HAP-1 (cell line): ENCODE results near the gene GOLGA6L2.
"Not testable (repeated sequence)": the region's sequence is repeated elsewhere in the genome, so short reads cannot be mapped to it uniquely, and the experiment has no call there.

Experiments used
- DNase-seq, 2 experiments: peaks; one replicate each; pipeline ENCODE4 v3.0.0-alpha.2; 2016 to 2020; ENCODE audit warnings: low spot score in 2 of 2
- H3K27me3 ChIP-seq: fragments of 250-450 bp; sonication (Bioruptor Pico); 2 replicates; pipeline ENCODE4 v1.5.1; 2020; ENCODE audit warnings: low read depth, mild to moderate bottlenecking, moderate library complexity
- H3K36me3 ChIP-seq: fragments of 250-450 bp; sonication (Bioruptor Pico); replicated peaks from 2 replicates; pipeline ENCODE4 v1.5.1; 2020; ENCODE audit warnings: mild to moderate bottlenecking
- H3K4me1 ChIP-seq: fragments of 250-450 bp; sonication (Bioruptor Pico); 2 replicates; pipeline ENCODE4 v1.5.1; 2020; ENCODE audit warnings: mild to moderate bottlenecking
- H3K4me3 ChIP-seq: fragments of 250-450 bp; sonication (Bioruptor Pico); 2 replicates; pipeline ENCODE4 v1.5.1; 2020; ENCODE audit warnings: mild to moderate bottlenecking, moderate library complexity
- H3K9me3 ChIP-seq: fragments of 250-450 bp; sonication (Bioruptor Pico); 2 replicates; pipeline ENCODE4 v1.5.1; 2020; ENCODE audit warnings: mild to moderate bottlenecking, moderate library complexity
- in situ Hi-C: fragments of 300-500 bp; cut with MboI; formaldehyde crosslinking; loops from 3 replicates; pipeline ENCODE4 v1.14.3; 2020; ENCODE audit warnings: low sequenced_read_pairs, inconsistent platforms, mixed read lengths

GOLGA6L2 gene

DNA sequence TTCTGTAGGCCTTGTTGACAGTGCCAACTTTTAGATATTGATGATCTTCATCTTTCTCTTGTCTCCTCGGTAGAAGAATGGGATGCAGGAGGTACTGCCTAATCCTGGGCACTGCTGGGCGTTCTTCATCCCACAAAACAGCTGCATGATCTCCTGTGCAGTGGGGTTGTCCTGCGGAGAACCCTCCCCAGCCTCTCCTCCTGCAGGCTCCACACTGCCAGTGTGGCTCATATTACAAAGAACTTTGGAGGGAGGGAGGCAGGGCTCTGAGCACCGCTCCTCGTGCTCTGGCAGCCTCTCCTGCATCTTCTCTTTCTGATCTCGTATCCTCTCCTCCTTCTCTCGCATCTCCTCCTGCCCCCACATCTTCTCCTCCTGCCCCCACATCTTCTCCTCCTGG, 7.5 kb downstream of the GOLGA6L2 start:
- no peaks in the 10 kb centered on the region for H3K27me3 ChIP-seq
- no peaks in the 10 kb centered on the region for H3K9me3 ChIP-seq
- H3K36me3 ChIP-seq: no peaks in the 10 kb centered on the region
- no peaks in the 10 kb centered on the region for H3K4me1 ChIP-seq
- DNase-seq: no peak
- H3K4me3 ChIP-seq: no peak overlapping the region
- in situ Hi-C loops: no loop called here

DNA sequence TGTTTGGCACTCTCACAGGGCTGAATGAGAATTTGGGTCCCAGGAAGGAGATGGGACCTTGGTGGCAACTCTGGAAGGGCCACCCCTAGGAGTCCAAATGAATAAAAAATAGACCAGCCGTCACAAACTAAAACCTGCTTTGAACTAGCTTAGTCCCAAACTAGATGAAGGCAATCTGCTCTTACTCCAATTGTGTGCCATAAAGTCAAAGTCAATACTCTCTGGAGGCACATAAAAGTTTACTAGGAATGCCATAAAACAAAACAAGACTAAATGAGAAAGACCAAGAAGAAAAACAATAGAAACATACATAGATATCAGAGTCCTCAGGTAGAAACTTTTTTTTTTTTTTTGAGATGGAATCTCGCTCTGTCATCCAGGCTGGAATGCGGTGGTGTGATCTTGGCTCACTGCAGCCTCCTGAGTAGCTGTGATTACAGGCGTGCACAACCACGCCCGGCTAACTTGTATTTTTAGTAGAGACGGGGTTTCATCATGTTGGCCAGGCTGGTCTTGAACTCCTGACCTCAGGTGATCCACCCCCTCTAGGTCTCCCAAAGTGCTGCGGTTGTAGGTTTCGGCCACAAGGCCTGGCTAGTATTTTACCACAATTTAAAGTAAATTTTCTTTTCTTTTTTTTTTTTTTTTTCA, 8.1 kb downstream of the GOLGA6L2 start:
- H3K4me3 ChIP-seq: no peak overlapping the region
- H3K9me3 ChIP-seq: no peaks in the 10 kb centered on the region
- DNase-seq: no peak
- H3K27me3 ChIP-seq: no peaks in the 10 kb centered on the region
- H3K4me1 ChIP-seq: no peaks in the 10 kb centered on the region
- no peaks in the 10 kb centered on the region for H3K36me3 ChIP-seq
- in situ Hi-C loops: no loop called here

DNA sequence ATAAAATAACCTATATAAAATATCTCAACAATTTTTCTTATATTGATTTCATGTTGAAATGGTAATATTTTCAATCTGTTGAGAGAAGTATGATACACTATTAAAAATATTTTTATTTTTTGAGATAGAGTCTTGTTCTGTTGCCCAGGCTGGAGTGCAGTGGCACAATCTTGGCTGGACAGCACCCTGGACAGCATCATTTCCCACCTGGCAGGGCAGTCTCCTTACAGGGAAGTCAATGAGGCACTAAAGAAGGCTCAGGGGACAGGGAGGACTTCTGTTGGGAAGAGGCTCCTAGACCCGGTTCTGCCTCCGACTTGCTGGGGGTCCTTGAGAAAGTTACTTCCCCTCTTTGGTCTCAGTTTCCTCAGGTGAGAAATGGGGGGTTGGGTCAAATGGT, 9.4 kb downstream of the GOLGA6L2 start:
- Histone ChIP-seq H3K9me3 (no peaks in the 10 kb centered on the region), H3K4me1 (no peaks in the 10 kb centered on the region), H3K4me3 (no peak overlapping the region), H3K27me3 (no peaks in the 10 kb centered on the region), H3K36me3 (no peaks in the 10 kb centered on the region)
- DNase-seq: no peak
- in situ Hi-C loops: no loop called here

DNA sequence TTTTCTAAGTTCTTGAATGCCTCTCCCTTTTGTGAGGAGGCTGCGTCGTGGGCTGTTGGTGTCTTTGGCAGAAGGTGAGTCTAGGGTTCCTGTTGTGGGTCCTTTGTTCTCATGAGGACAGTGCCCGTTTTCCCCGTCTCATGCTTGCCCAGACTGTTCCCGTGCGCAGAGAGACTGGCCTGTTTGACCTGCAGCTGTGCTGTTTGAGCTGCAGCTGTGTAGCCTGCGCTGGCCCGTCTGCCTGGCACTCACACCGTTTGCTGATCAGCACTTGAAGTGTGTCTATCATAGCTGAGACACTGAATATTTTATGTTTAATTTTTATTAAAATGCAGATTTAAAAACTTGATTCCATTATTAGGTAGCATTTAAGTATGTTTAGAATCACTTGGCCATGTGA, 9.9 kb downstream of the GOLGA6L2 start:
- DNase-seq: no peak
- Histone ChIP-seq H3K36me3 (no peaks in the 10 kb centered on the region), H3K4me3 (no peak overlapping the region), H3K9me3 (no peaks in the 10 kb centered on the region), H3K4me1 (no peaks in the 10 kb centered on the region), H3K27me3 (no peaks in the 10 kb centered on the region)
- in situ Hi-C loops: no loop called here

DNA sequence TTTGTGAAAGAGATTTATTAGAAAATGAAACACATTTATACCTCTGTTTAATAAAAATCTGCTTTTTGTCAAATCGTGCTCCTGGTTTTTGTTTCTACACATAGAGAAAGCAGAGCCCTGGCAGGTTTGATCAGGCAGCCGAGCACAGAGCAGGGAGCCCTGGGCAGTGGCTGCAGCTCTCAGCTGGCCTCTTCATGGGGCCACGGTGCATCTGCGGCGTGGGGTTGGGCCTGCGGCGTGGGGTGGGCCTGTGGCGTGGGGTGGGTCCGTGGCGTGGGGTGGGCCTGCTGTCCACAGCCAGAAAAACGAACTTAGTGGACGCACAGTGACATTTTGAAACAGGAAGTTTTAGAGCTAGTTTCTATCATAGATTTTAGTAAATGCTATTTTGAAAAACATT, 10.6 kb downstream of the GOLGA6L2 start:
- H3K27me3 ChIP-seq: no peaks in the 10 kb centered on the region
- no peak overlapping the region for H3K4me3 ChIP-seq
- in situ Hi-C loops: no loop called here
- no peaks in the 10 kb centered on the region for H3K9me3 ChIP-seq
- H3K4me1 ChIP-seq: no peaks in the 10 kb centered on the region
- DNase-seq: no peak
- no peaks in the 10 kb centered on the region for H3K36me3 ChIP-seq

DNA sequence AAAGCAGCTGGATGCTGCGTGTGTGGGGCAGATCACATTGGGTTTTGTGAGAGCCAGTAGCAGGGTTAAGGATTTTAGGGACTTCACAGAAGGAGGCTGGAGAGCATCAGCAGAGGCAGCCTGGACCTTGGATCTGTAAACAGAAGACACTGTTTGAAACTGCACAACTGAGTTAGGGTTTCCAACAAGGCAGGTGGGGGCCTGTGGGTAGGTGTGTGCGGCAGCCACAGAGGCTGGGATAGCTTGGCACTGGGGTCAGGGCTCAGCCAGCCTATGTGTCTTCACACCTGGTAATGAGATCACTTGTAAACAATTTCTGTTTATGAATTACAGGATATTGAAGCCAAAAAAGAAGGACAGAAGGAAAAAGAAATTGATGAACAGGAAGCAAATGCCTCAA, 12.3 kb downstream of the GOLGA6L2 start:
- H3K9me3 ChIP-seq, H3K4me1 ChIP-seq, H3K4me3 ChIP-seq, H3K36me3 ChIP-seq, H3K27me3 ChIP-seq, in situ Hi-C loops, DNase-seq: not testable (repeated sequence)

DNA sequence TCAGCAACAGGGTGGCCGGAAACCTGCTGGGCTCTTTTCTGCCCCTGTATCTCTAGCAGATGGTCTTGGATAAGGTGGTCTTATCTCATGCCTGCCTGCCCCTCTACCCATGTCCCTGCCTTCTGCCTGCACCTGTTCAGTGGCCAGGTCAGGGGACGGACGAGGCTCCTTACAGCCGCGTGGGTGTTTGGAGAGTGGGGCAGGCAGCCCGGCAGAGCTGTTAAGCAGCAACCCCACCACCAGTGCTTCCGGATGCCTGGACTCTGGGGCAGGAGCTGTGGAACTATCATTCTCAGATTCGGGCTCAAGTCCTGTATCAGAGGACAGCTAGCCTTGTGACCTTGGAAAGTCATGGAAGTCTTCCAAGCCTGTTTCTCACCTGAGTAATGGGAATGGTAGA, 21.7 kb downstream of the GOLGA6L2 start:
- H3K27me3 ChIP-seq, in situ Hi-C loops, H3K36me3 ChIP-seq, H3K4me1 ChIP-seq, DNase-seq, H3K4me3 ChIP-seq, H3K9me3 ChIP-seq: not testable (repeated sequence)

DNA sequence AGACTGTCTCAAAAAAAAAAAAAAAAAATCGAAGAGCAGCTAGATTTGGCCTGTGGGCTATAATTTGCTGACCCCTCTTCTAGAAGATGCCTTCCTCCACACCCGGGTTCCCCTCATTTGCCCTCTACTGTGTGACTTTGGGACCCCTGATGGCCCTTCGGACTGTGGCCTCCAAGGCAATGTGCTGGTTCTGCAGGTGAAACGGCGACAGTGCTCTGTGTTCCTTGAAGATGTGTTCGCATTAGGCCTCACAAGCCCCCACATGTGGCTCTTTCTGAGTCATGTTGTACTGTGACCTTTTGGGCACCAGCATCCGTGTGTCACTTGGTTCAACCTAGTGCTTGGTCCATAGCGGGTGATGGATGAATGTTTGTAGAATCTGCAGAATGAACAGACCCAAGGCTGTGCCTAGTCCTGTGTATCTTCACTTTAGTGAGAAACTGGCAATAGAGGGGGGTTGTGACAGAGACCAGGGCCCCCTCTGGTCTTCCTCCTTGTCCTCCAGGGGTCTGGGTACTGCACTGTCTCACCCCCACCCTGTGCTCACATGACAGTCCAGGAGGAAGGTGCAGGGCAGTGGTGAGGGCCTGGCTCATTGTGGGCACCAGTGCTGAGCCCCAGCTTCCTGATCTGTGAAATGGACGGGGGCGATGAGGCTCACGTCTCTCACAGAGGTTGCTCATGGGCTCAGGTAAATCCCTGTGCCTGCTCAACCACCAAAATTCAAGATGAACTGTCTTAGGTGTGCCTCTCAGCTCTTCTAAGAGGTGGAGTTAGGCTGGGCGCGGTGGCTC, 22.7 kb downstream of the GOLGA6L2 start:
- DNase-seq: no peak
- H3K36me3 ChIP-seq: no peaks in the 10 kb centered on the region
- in situ Hi-C loops: no loop called here
- no peaks in the 10 kb centered on the region for H3K27me3 ChIP-seq
- no peaks in the 10 kb centered on the region for H3K4me1 ChIP-seq
- H3K4me3 ChIP-seq: no peak overlapping the region
- no peaks in the 10 kb centered on the region for H3K9me3 ChIP-seq

DNA sequence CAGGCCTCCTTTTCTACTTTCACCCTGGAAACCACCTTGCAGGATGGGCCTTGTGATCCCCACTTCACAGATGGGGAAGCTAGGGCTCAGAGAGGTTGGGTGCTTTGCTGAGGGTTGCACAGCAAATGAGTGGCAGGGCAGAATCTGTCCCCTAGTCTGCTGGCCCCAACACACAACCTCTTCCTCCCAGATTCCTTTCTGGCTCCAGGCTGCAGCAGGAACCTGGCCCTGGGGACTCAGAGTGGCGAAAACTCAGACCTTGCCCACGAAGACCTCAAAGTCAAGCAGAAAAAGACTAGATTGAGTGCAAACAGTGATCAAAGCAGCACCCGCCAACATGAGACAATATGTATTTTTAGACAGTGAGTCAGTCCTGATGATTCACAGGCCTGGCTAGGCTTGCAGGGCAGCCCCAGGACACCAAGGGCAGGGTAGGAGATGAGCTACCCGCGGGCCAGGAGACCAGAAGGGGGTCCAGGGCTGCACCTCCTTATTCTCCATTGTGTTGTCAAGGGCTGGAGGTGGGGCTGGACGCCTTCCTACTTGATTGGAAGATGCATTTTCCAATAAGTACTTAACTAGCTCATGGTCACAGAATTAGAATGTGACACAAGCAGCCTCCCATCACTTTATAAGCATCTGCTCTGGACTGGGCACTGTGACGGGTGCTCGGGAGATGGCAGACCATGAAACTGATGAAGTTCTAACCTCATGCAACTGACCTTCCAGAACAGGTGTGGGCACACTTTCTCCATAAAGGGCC, 23.9 kb downstream of the GOLGA6L2 start:
- Histone ChIP-seq H3K36me3 (no peaks in the 10 kb centered on the region), H3K27me3 (no peaks in the 10 kb centered on the region), H3K4me1 (no peaks in the 10 kb centered on the region), H3K9me3 (no peaks in the 10 kb centered on the region), H3K4me3 (no peak overlapping the region)
- in situ Hi-C loops: no loop called here
- DNase-seq: no peak

DNA sequence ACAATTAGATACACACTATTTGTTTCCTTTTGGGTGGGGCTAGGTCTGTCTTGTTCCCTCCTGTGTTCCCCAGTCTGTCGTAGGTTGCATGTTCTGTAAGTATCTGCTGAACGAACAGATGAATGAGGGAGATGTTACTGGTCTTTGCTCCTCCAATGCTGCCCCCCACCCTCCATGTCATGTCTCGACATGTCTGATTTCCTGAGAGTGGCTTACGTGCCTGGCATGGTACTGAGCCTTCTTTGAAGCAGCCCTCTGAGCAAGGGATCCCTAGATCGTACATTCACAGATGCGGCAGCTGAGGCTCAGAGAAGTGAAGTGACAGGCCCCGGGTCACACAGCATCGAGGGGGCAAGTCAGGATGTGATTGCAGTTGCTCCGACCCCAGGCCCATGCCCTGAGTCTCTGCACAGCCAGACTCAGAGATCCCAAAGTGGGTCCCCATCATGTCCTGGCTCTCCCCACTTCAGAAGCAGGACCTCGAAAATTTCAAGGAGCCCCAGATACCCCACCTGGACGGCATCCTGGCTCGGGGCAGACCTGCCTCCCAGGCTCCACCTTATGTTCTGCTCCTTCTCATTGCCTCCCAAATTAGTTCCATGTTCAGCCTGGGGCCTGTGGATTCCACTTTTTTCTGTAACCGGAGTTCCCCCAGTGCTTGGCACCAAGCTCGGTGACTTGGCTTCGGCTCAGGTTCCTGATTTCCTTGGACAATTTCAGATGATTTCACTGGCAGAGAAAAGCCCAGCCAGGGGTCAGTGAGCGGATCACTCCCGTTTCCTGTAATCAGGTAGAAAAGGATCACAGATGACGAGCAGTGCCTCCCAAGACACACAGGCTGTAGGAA, 24.7 kb downstream of the GOLGA6L2 start:
- H3K4me1 ChIP-seq: no peaks in the 10 kb centered on the region
- H3K4me3 ChIP-seq: no peak overlapping the region
- no peaks in the 10 kb centered on the region for H3K9me3 ChIP-seq
- in situ Hi-C loops: no loop called here
- H3K36me3 ChIP-seq: no peaks in the 10 kb centered on the region
- no peak for DNase-seq
- no peaks in the 10 kb centered on the region for H3K27me3 ChIP-seq

DNA sequence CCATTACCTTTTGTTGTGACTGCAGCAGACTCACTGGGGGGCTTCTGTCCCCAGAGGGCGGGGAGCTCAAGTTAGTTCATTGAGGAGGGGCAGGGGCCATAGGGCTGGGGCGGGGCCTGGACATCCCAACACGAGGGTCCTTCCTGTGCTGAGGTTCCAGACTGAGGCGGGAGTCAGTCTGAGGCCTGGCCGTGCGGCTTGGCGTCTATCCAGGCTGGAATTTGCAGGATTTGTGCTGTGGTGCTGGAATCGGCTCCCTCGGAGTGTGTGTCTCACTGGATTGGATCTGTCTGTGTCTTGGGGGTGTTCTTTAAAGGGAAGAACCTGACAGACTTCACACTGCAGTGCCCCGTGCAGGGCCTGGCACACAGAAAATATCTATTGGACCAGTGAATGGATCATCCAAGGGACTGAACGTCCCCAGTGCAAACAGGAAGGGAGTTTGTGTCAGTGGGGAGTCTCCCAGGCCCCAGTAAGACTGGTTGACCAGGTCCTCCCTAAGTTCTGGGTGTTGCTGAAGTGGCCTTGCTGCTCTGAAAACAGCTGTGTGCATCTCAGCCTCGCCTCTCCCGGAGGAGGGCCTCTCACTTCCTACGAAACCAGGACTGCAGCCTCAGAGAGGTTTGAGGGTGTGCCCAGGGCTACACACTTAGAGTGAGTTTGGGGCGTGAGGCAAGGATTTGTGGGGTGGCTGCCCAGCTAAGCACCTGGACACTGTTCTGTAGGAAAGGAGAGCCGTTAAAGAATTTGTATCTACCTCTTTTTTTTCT, 26.1 kb downstream of the GOLGA6L2 start:
- in situ Hi-C loops: no loop called here
- no peaks in the 10 kb centered on the region for H3K27me3 ChIP-seq
- no peaks in the 10 kb centered on the region for H3K36me3 ChIP-seq
- no peaks in the 10 kb centered on the region for H3K4me1 ChIP-seq
- no peak overlapping the region for H3K4me3 ChIP-seq
- H3K9me3 ChIP-seq: no peaks in the 10 kb centered on the region
- DNase-seq: no peak

DNA sequence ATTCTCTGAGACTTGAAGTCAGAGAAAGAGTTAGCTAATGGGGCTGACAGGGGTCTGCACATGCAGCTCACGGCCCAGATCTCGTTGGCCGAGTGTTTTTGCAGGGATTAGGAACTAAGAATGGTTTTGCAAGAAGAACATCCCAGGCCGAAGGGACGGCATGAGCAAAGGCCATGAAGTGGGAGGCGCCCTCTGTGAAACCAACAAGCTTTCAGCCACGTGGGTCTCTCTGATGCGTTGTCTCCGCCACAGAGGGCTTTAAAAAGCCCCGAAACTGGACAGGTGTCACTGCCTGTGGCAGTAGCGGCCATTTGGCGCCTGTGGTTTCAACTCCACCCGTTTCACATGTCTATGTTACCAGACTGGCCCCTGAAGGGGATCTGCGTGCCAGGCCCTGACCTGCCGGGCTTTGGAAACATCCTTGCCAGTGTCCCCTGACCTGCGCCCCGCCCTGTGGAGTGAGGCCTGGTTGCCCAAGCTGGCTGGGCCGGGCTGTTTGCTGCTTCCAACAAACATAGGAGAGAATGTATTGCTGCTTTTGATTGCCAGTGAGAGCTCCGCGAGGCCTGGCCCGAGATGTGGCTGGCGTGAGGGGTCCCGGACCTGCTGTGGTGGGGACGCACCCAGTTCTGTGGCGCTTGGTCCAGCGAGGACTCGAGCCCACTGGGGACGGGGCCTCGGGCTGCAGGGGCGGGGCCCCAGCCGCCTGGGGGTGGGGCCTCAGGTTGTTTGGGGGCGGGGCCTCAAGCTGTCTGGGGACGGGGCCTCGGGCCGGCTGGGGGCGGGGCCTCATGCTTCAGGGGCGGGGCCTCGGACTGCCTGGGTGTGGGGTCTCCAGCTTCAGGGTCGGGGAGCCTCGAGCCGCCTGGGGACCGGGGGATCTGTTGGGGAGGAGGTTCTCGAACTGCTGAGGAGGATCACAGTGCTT, 30.4 kb downstream of the GOLGA6L2 start:
- H3K4me3 ChIP-seq: no peak overlapping the region
- in situ Hi-C loops: no loop called here

More for the DNA sequence above, 30.4 kb downstream of the GOLGA6L2 start:
- DNase-seq: peak in 1 of 2 experiments; percentile 15
- Histone ChIP-seq H3K4me1 (no peaks in the 10 kb centered on the region), H3K27me3 (no peaks in the 10 kb centered on the region), H3K36me3 (no peaks in the 10 kb centered on the region), H3K9me3 (no peaks in the 10 kb centered on the region)
